Ascending aorta (tissue), 2 donors: ENCODE data around the gene CAMTA1. TPM values are rescaled to one million over a fixed set of nuclear protein-coding genes. Genes with fewer than 3 reads are reported as not detected.

Experiments
- DNase-seq, 2 donors: peaks; one replicate each; pipeline ENCODE4 v3.0.0-alpha.2; 2019; ENCODE audit warnings: low spot score in 2 of 2
- H3K27ac ChIP-seq, 2 donors: fragments of 200-600 bp; sonication (generic); one replicate each; pipeline ENCODE4 v1.5.1; 2016 to 2017; ENCODE audit warnings: mild to moderate bottlenecking in 1 of 2
- H3K27me3 ChIP-seq: fragments of 200-600 bp; sonication (generic); one replicate; pipeline ENCODE4 v1.5.1; 2017
- H3K36me3 ChIP-seq, 2 donors: fragments of 200-600 bp; sonication (generic); one replicate each; pipeline ENCODE4 v1.5.1; 2016
- H3K4me1 ChIP-seq, 2 donors: fragments of 200-600 bp; sonication (generic); one replicate each; pipeline ENCODE4 v1.5.1; 2016 to 2017; ENCODE audit warnings: mild to moderate bottlenecking in 1 of 2
- H3K4me3 ChIP-seq, 2 donors: fragments of 200-600 bp; sonication (generic); one replicate each; pipeline ENCODE4 v1.5.1; 2016 to 2017; ENCODE audit warnings: mild to moderate bottlenecking in 1 of 2
- H3K9me3 ChIP-seq, 2 donors: fragments of 200-600 bp; sonication (generic); one replicate each; pipeline ENCODE4 v1.5.1; 2016
- CTCF ChIP-seq, 3 experiments: fragments of 200-600 bp in 2 of 3; fragments of 450-650 bp in 1 of 3; sonication (generic) in 2 of 3; IDR thresholded peaks; one replicate each; pipeline ENCODE4 v1.5.1; 2016 to 2019; ENCODE audit warnings: antibody characterized with exemption in 3 of 3, mild to moderate bottlenecking in 1 of 3, moderate library complexity in 1 of 3
- intact Hi-C: fragments of 100-400 bp; cut with DNase I; formaldehyde crosslinking; loops from one replicate; pipeline ENCODE4 v1.15.1; 2023
- total RNA-seq: library from RNA; depleted of rRNA; stranded (reverse); fragments of >200 nt; gene quantifications from one replicate; pipeline ENCODE4 v1.1.0, GENCODE V29; 2016

The CAMTA1 gene
- total RNA-seq, 1 donor from 2014 or later: 53.3 TPM

GRCh38 chr1:6953907-6954364 is 168.7 kb downstream of the CAMTA1 start:
- H3K27ac ChIP-seq: no peak overlapping the region
- no peak for DNase-seq
- no peaks in the 10 kb centered on the region for H3K9me3 ChIP-seq
- TF ChIP-seq CTCF (IDR thresholded peaks at IDR 0.05): no peak
- H3K4me3 ChIP-seq: no peak overlapping the region
- H3K4me1 ChIP-seq: no peaks in the 10 kb centered on the region
- H3K27me3 ChIP-seq: no peaks in the 10 kb centered on the region
- intact Hi-C loops: no loop called here
- no peaks in the 10 kb centered on the region for H3K36me3 ChIP-seq

GRCh38 chr1:6954591-6954990 is 169.3 kb downstream of the CAMTA1 start:
- H3K36me3 ChIP-seq: no peaks in the 10 kb centered on the region
- no peak for DNase-seq
- no peaks in the 10 kb centered on the region for H3K9me3 ChIP-seq
- intact Hi-C loops: no loop called here
- no peaks in the 10 kb centered on the region for H3K27me3 ChIP-seq
- H3K4me1 ChIP-seq: no peaks in the 10 kb centered on the region
- no peak for TF ChIP-seq CTCF (IDR thresholded peaks at IDR 0.05)
- no peak overlapping the region for H3K27ac ChIP-seq
- no peak overlapping the region for H3K4me3 ChIP-seq

GRCh38 chr1:6955357-6956094 is 170.3 kb downstream of the CAMTA1 start:
- H3K4me1 ChIP-seq: peaks cover 0 to 5% of the 10 kb centered on the region in 2 donors
- TF ChIP-seq CTCF (IDR thresholded peaks at IDR 0.05): no peak
- H3K36me3 ChIP-seq: no peaks in the 10 kb centered on the region
- intact Hi-C loops: no loop called here
- no peaks in the 10 kb centered on the region for H3K27me3 ChIP-seq
- H3K4me3 ChIP-seq: no peak overlapping the region
- no peaks in the 10 kb centered on the region for H3K9me3 ChIP-seq
- DNase-seq: no peak
- no peak overlapping the region for H3K27ac ChIP-seq

- DNase-seq: no peak
- Histone ChIP-seq H3K36me3 (no peaks in the 10 kb centered on the region), H3K27me3 (peaks cover under 1% of the 10 kb centered on the region), H3K27ac (no peak overlapping the region), H3K4me1 (peaks cover 0 to 6% of the 10 kb centered on the region in 2 donors), H3K4me3 (no peak overlapping the region), H3K9me3 (no peaks in the 10 kb centered on the region)
- intact Hi-C loops: no loop called here
- no peak for TF ChIP-seq CTCF (IDR thresholded peaks at IDR 0.05)
Measured at GRCh38 chr1:6956488-6957159, 171.4 kb downstream of the CAMTA1 start.

GRCh38 chr1:6957341-6957740 is 172.1 kb downstream of the CAMTA1 start:
- Histone ChIP-seq H3K27ac (no peak overlapping the region), H3K27me3 (peaks cover 7% of the 10 kb centered on the region), H3K4me3 (no peak overlapping the region), H3K4me1 (peaks cover 0 to 6% of the 10 kb centered on the region in 2 donors), H3K36me3 (no peaks in the 10 kb centered on the region), H3K9me3 (no peaks in the 10 kb centered on the region)
- no peak for TF ChIP-seq CTCF (IDR thresholded peaks at IDR 0.05)
- DNase-seq: no peak
- intact Hi-C loops: no loop called here
